Endothelial cell of umbilical vein (primary cell): ENCODE measurements around the gene FOXK1. TPM values are rescaled to one million over a fixed set of nuclear protein-coding genes. Genes with fewer than 3 reads are reported as not detected.

Experiments used
- BruUV-seq: library from RNA; stranded (reverse); fragments of 400-500 nt; replicated peaks from 2 replicates; lab custom pipeline; 2021; lab: Mats Ljungman, UMichigan
- CTCF ChIA-PET: fragments of 300-600, 350-600 bp; sonication (Branson Sonifier 250); formaldehyde crosslinking; loops from one replicate; lab custom pipeline; 2021; ENCODE audit warnings: antibody characterized with exemption, inconsistent platforms; lab: Charles Lee
- POLR2A ChIA-PET: fragments of 300-600, 350-600 bp; sonication (Branson Sonifier 250); formaldehyde crosslinking; loops from one replicate; lab custom pipeline; 2021; ENCODE audit warnings: antibody characterized with exemption, inconsistent platforms; lab: Charles Lee
- DNase-seq: peaks from one replicate; pipeline ENCODE4 v3.0.0-alpha.2; 2011; ENCODE audit warnings: low read depth, low spot score
- FAIRE-seq: peaks from 2 replicates; lab custom pipeline; 2011; peaks lifted over from hg19 to GRCh38; lab: Jason Lieb, UNC
- H2AFZ ChIP-seq: 2 replicates; pipeline ENCODE4 v1.6.0; 2012; ENCODE audit warnings: low read depth, low read length, control low read depth, inconsistent platforms
- H3K27ac ChIP-seq: 2 replicates; pipeline ENCODE4 v1.5.1; 2011; ENCODE audit warnings: low read depth, mild to moderate bottlenecking, control low read depth, low read length, moderate library complexity; ENCODE audit not compliant: insufficient read depth
- H3K27me3 ChIP-seq, 2 experiments: 2 replicates each; pipeline versions ENCODE4 v1.6.0 to v1.6.1; 2011; ENCODE audit warnings: low read length in 2 of 2, mixed read lengths in 1 of 2; ENCODE audit not compliant: control insufficient read depth in 2 of 2, insufficient read depth in 2 of 2
- H3K36me3 ChIP-seq, 2 experiments: 2 replicates in 1 of 2; 3 replicates in 1 of 2; pipeline ENCODE4 v1.5.1; 2011; ENCODE audit warnings: low read length in 2 of 2, mild to moderate bottlenecking in 1 of 2, moderate library complexity in 1 of 2; ENCODE audit not compliant: control insufficient read depth in 2 of 2, insufficient read depth in 2 of 2; ENCODE audit errors: extremely low read depth in 1 of 2
- H3K4me1 ChIP-seq: 3 replicates; pipeline ENCODE4 v1.5.1; 2011; ENCODE audit warnings: mild to moderate bottlenecking, low read length; ENCODE audit not compliant: control insufficient read depth, insufficient read depth; ENCODE audit errors: extremely low read depth
- H3K4me2 ChIP-seq: 2 replicates; pipeline ENCODE4 v1.6.1; 2011; ENCODE audit warnings: low read length, control low read depth, mixed read lengths; ENCODE audit not compliant: insufficient read depth
- H3K4me3 ChIP-seq, 3 experiments: fragments of 200-600 bp in 1 of 3; sonication (generic), shearing (Covaris generic) in 1 of 3; replicated peaks in 1 of 3; 2 replicates each; pipeline ENCODE4 v1.5.1; 2011 to 2016; ENCODE audit warnings: control low read depth in 3 of 3, low read length in 3 of 3, mild to moderate bottlenecking in 2 of 3, inconsistent platforms in 1 of 3, low read depth in 1 of 3, moderate library complexity in 1 of 3; ENCODE audit not compliant: insufficient read depth in 1 of 3
- H3K79me2 ChIP-seq: 2 replicates; pipeline ENCODE4 v1.6.0; 2012; ENCODE audit warnings: low read length, inconsistent platforms; ENCODE audit not compliant: control insufficient read depth, insufficient read depth
- H3K9ac ChIP-seq: replicated peaks from 2 replicates; pipeline ENCODE3; 2011; ENCODE audit warnings: low read length, control low read depth; ENCODE audit not compliant: insufficient read depth; ENCODE audit errors: extremely low read depth
- H3K9me1 ChIP-seq: replicated peaks from 3 replicates; pipeline ENCODE4 v1.6.0; 2011; ENCODE audit warnings: mild to moderate bottlenecking, low read length; ENCODE audit not compliant: control insufficient read depth, insufficient read depth; ENCODE audit errors: extremely low read depth
- H3K9me3 ChIP-seq: replicated peaks from 2 replicates; pipeline ENCODE4 v1.5.1; 2012; ENCODE audit warnings: low read length, inconsistent platforms; ENCODE audit not compliant: control insufficient read depth, insufficient read depth
- H4K20me1 ChIP-seq: replicated peaks from 2 replicates; pipeline ENCODE3; 2011; ENCODE audit warnings: mild to moderate bottlenecking, low read length; ENCODE audit not compliant: control insufficient read depth, insufficient read depth; ENCODE audit errors: extremely low read depth
- EZH2 ChIP-seq: IDR thresholded peaks from 2 replicates; pipeline ENCODE4 v1.6.1; 2012; ENCODE audit warnings: borderline replicate concordance, low read depth, mild to moderate bottlenecking, moderate library complexity, low read length, inconsistent platforms; ENCODE audit not compliant: severe bottlenecking
- FOS ChIP-seq: IDR thresholded peaks from 2 replicates; pipeline ENCODE4 v1.6.1; 2011; ENCODE audit warnings: mild to moderate bottlenecking, low read length, moderate library complexity, borderline replicate concordance; ENCODE audit not compliant: insufficient read depth
- GATA2 ChIP-seq: IDR thresholded peaks from 2 replicates; pipeline ENCODE4 v1.7.0; 2011; ENCODE audit warnings: low read depth, mild to moderate bottlenecking, moderate library complexity, mixed read lengths, low read length; ENCODE audit not compliant: insufficient read length, insufficient read depth
- JUN ChIP-seq: IDR thresholded peaks from 2 replicates; pipeline ENCODE4 v1.6.1; 2011; ENCODE audit warnings: borderline replicate concordance, low read depth; ENCODE audit not compliant: insufficient read length, insufficient read depth
- MYC ChIP-seq: IDR thresholded peaks from one replicate; pipeline ENCODE4 v1.6.1; 2011; ENCODE audit warnings: mild to moderate bottlenecking, low read depth, low read length
- POLR2A ChIP-seq: IDR thresholded peaks from 2 replicates; pipeline ENCODE4 v1.6.1; 2012; ENCODE audit warnings: low read depth, mild to moderate bottlenecking, control low read depth, low read length
- POLR2AphosphoS5 ChIP-seq: IDR thresholded peaks from 2 replicates; pipeline ENCODE4 v1.6.1; 2012; ENCODE audit warnings: low read depth, mild to moderate bottlenecking, control low read depth, low read length, moderate library complexity; ENCODE audit not compliant: insufficient read depth
- dilution Hi-C: fragments of 300-500 bp; cut with MboI; formaldehyde crosslinking; loops from one replicate; pipeline ENCODE4 v1.15.0; 2019; ENCODE audit warnings: low sequenced_read_pairs; ENCODE audit not compliant: extremely low pct_ligation_motif_present
- intact Hi-C: fragments of 100-400 bp; cut with micrococcal nuclease; formaldehyde crosslinking; loops from one replicate; pipeline ENCODE4 v1.10.0; 2022
- polyA plus RNA-seq, 4 experiments: library from polyadenylated mRNA; depleted of rRNA in 3 of 4; stranded (reverse) in 3 of 4; unstranded in 1 of 4; fragments of >200 nt; gene quantifications; 2 replicates each; pipeline versions ENCODE4 v1.2.1 to v1.2.3, GENCODE V29; 2011 to 2012; ENCODE audit warnings: missing spikeins in 1 of 4
- total RNA-seq: library from RNA; stranded (reverse); gene quantifications from 2 replicates; pipeline ENCODE4 v1.2.3, GENCODE V29; 2021
- TF ChIP-seq, protein P1 (sequence below): IDR thresholded peaks from 2 replicates; pipeline ENCODE4 v1.6.1; 2011; ENCODE audit not compliant: insufficient read depth, insufficient read length
- TF ChIP-seq, protein P2 (sequence below), 2 donors: IDR thresholded peaks; 1 replicate in 1 of 2; 2 replicates in 1 of 2; pipeline ENCODE4 v1.5.1; 2011; ENCODE audit warnings: low read length in 2 of 2, mild to moderate bottlenecking in 2 of 2, moderate library complexity in 2 of 2, control low read depth in 1 of 2, inconsistent platforms in 1 of 2, low read depth in 1 of 2; ENCODE audit not compliant: insufficient read depth in 1 of 2; ENCODE audit errors: extremely low read depth in 1 of 2

The FOXK1 gene
- total and polyA plus RNA-seq, 2 donors (not counting 3 experiments of a cell fraction or from before 2014, with no cell fraction given) = 8.0 to 52.1 TPM

DNA sequence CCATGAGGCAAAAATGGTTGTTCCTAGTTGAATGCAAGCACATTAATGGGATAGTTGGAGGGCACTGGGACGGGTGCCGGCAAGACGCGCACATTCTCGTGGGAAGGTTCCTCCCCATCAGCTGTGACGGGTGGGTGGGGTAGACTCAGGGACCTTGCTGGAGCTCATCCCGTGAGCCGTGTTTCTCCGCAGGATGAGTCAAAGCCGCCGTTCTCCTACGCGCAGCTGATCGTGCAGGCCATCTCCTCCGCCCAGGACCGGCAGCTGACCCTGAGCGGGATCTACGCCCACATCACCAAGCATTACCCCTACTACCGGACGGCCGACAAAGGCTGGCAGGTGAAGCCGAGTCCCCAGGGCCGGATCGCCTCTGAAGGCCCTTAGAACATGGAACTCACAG is 73.0 kb downstream of the FOXK1 start:
- intact Hi-C loops = no loop called here
- no peak for TF ChIP-seq POLR2A
- no peak for TF ChIP-seq GATA2
- TF ChIP-seq FOS = no peak
- TF ChIP-seq EZH2 = no peak
- TF ChIP-seq, protein P1, sequence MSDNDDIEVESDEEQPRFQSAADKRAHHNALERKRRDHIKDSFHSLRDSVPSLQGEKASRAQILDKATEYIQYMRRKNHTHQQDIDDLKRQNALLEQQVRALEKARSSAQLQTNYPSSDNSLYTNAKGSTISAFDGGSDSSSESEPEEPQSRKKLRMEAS = no peak
- TF ChIP-seq MYC = no peak
- no peak for TF ChIP-seq POLR2AphosphoS5
- TF ChIP-seq, protein P2, sequence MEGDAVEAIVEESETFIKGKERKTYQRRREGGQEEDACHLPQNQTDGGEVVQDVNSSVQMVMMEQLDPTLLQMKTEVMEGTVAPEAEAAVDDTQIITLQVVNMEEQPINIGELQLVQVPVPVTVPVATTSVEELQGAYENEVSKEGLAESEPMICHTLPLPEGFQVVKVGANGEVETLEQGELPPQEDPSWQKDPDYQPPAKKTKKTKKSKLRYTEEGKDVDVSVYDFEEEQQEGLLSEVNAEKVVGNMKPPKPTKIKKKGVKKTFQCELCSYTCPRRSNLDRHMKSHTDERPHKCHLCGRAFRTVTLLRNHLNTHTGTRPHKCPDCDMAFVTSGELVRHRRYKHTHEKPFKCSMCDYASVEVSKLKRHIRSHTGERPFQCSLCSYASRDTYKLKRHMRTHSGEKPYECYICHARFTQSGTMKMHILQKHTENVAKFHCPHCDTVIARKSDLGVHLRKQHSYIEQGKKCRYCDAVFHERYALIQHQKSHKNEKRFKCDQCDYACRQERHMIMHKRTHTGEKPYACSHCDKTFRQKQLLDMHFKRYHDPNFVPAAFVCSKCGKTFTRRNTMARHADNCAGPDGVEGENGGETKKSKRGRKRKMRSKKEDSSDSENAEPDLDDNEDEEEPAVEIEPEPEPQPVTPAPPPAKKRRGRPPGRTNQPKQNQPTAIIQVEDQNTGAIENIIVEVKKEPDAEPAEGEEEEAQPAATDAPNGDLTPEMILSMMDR (IDR thresholded peaks at IDR 0.05; ENCODE audit: extremely low read depth in 1 of 2, insufficient read depth in 1 of 2, low read depth in 1 of 2, low read length in 2 of 2) = no peak
- TF ChIP-seq JUN = no peak
- Histone ChIP-seq H3K36me3 (peaks cover 9 to 27% of the 10 kb centered on the region in 2 experiments), H3K4me2 (no peak overlapping the region), H3K79me2 (peaks cover 15% of the 10 kb centered on the region), H3K4me3 (no peak overlapping the region), H4K20me1 (no peaks in the 10 kb centered on the region), H3K9me3 (no peaks in the 10 kb centered on the region), H3K27me3 (no peaks in the 10 kb centered on the region), H3K9ac (no peak overlapping the region), H3K27ac (no peak overlapping the region), H3K9me1 (no peaks in the 10 kb centered on the region), H3K4me1 (peaks cover 4% of the 10 kb centered on the region), H2AFZ (no peak overlapping the region)
- POLR2A ChIA-PET = no interaction called here
- DNase-seq (no peak), FAIRE-seq (no peak)
- CTCF ChIA-PET = no interaction called here
- BruUV-seq = no TSS peak
- dilution Hi-C loops = no loop called here
